CD4-positive, alpha-beta T cell (primary cell): ENCODE measurements around the gene OMA1. TPM values are rescaled to one million over a fixed set of nuclear protein-coding genes. Genes with fewer than 3 reads are reported as not detected.
A peak's percentile ranks its signal among the peaks of the same experiment; 100 is the strongest.

Experiments
- ATAC-seq: fragments of 200-7000 bp; cut with Tn5 transposase; one replicate; pipeline ENCODE4 v1.10.0; 2022; ENCODE audit warnings: mild to moderate bottlenecking; ENCODE audit not compliant: poor library complexity
- CTCF ChIA-PET: fragments of 350-600 bp; sonication (Branson Sonifier 250); formaldehyde crosslinking; loops from one replicate; lab custom pipeline; 2021; ENCODE audit warnings: antibody characterized with exemption, inconsistent platforms; lab: Charles Lee
- POLR2A ChIA-PET: fragments of 350-600 bp; sonication (Branson Sonifier 250); formaldehyde crosslinking; loops from one replicate; lab custom pipeline; 2021; ENCODE audit warnings: antibody characterized with exemption, inconsistent platforms; lab: Charles Lee
- DNase-seq, 14 experiments: peaks; one replicate each; pipeline ENCODE4 v3.0.0-alpha.2; 2013 to 2020; ENCODE audit warnings: mixed read lengths in 2 of 14
- H3K27ac ChIP-seq, 2 donors: one replicate each; pipeline versions ENCODE4 v1.5.1 to v1.7.0; 2013; ENCODE audit warnings: low read length in 2 of 2, low read depth in 1 of 2, mild to moderate bottlenecking in 1 of 2
- H3K27me3 ChIP-seq, 2 experiments: 1 replicate in 1 of 2; 2 replicates in 1 of 2; pipeline versions ENCODE4 v1.6.1 to v1.7.0; 2013; ENCODE audit warnings: low read length in 2 of 2, control low read depth in 1 of 2, mild to moderate bottlenecking in 1 of 2, moderate library complexity in 1 of 2; ENCODE audit not compliant: insufficient read depth in 2 of 2, control insufficient read depth in 1 of 2
- H3K36me3 ChIP-seq: one replicate; pipeline ENCODE4 v1.6.1; 2013; ENCODE audit warnings: low read length, control low read depth; ENCODE audit not compliant: insufficient read depth
- H3K4me1 ChIP-seq: one replicate; pipeline ENCODE4 v1.6.1; 2013; ENCODE audit warnings: low read length, control low read depth; ENCODE audit not compliant: insufficient read depth
- H3K4me3 ChIP-seq: one replicate; pipeline ENCODE4 v1.5.1; 2013; ENCODE audit warnings: mild to moderate bottlenecking, low read length, moderate library complexity
- H3K9me3 ChIP-seq, 2 experiments: 1 replicate in 1 of 2; 2 replicates in 1 of 2; pipeline versions ENCODE4 v1.6.1 to v1.7.0; 2013; ENCODE audit warnings: low read length in 2 of 2, mild to moderate bottlenecking in 2 of 2, control low read depth in 1 of 2, moderate library complexity in 1 of 2; ENCODE audit not compliant: control insufficient read depth in 1 of 2, insufficient read depth in 1 of 2
- H3K27ac Mint-ChIP-seq: one replicate; pipeline ENCODE4 v1.8.0; 2020; ENCODE audit warnings: mixed read lengths
- H3K27me3 Mint-ChIP-seq: one replicate; pipeline ENCODE4 v1.8.0; 2021; ENCODE audit warnings: mixed read lengths
- H3K36me3 Mint-ChIP-seq: one replicate; pipeline ENCODE4 v1.8.0; 2021; ENCODE audit warnings: low read depth, mixed read lengths
- H3K4me1 Mint-ChIP-seq: one replicate; pipeline ENCODE4 v1.8.0; 2021; ENCODE audit warnings: low read depth, mixed read lengths
- H3K4me3 Mint-ChIP-seq: one replicate; pipeline ENCODE4 v1.8.0; 2020; ENCODE audit warnings: mild to moderate bottlenecking, mixed read lengths
- H3K9me3 Mint-ChIP-seq: one replicate; pipeline ENCODE4 v1.8.0; 2020; ENCODE audit warnings: mixed read lengths
- intact Hi-C, 2 experiments: fragments of 100-400 bp; cut with DNase I in 1 of 2; cut with micrococcal nuclease in 1 of 2; formaldehyde crosslinking; loops; one replicate each; pipeline versions ENCODE4 v1.15.1 to v1.9.0; 2023 to 2025; cut with DNase I, micrococcal nuclease
- total RNA-seq, 174 experiments: library from RNA in 2 of 174; stranded (reverse) in 2 of 174; gene quantifications; one replicate each; pipeline ENCODE4 v1.2.3 and lab custom pipeline; 2021 to 2026
- TF ChIP-seq, protein P1 (sequence below): fragments of 200-600 bp; IDR thresholded peaks from one replicate; pipeline ENCODE4 v1.8.0; 2022; ENCODE audit warnings: antibody characterized with exemption, mild to moderate bottlenecking

The OMA1 gene
- total RNA-seq, 2 experiments from 2014 or later: 23.7 to 27.7 TPM

DNA sequence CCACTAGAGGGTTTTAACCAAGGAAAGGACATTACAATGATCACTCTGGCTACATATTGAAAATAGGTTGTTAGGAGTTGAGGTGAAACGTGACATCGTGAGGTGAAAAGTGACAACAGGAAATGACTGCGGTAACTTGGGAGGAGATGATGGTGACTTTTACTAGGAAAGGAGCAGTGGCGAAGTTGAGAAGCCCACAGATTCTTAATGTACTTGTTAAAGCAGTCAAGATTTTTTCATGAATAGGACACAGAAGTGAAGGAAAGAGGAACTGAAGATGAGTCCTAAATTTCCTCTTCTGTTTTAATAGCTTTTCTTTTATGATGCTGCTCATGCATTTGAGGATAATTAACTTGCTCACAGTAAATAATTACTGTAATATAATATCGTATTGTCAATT, 59.5 kb downstream of the OMA1 start:
- Mint-ChIP-seq H3K36me3 (peaks cover 76% of the 10 kb centered on the region), H3K27me3 (no peaks in the 10 kb centered on the region), H3K27ac (no peak overlapping the region), H3K9me3 (no peaks in the 10 kb centered on the region), H3K4me3 (no peak overlapping the region), H3K4me1 (peaks cover 9% of the 10 kb centered on the region)
- ChIA-PET POLR2A (no interaction called here), CTCF (no interaction called here)
- H3K4me3 ChIP-seq: no peak overlapping the region
- H3K27me3 ChIP-seq: no peaks in the 10 kb centered on the region
- H3K36me3 ChIP-seq: peaks cover 11% of the 10 kb centered on the region
- no peak overlapping the region for H3K27ac ChIP-seq
- ATAC-seq (no peak), DNase-seq (peak in 1 of 14 experiments; percentile 34)
- no peaks in the 10 kb centered on the region for H3K9me3 ChIP-seq
- TF ChIP-seq, protein P1, sequence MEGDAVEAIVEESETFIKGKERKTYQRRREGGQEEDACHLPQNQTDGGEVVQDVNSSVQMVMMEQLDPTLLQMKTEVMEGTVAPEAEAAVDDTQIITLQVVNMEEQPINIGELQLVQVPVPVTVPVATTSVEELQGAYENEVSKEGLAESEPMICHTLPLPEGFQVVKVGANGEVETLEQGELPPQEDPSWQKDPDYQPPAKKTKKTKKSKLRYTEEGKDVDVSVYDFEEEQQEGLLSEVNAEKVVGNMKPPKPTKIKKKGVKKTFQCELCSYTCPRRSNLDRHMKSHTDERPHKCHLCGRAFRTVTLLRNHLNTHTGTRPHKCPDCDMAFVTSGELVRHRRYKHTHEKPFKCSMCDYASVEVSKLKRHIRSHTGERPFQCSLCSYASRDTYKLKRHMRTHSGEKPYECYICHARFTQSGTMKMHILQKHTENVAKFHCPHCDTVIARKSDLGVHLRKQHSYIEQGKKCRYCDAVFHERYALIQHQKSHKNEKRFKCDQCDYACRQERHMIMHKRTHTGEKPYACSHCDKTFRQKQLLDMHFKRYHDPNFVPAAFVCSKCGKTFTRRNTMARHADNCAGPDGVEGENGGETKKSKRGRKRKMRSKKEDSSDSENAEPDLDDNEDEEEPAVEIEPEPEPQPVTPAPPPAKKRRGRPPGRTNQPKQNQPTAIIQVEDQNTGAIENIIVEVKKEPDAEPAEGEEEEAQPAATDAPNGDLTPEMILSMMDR: no peak
- intact Hi-C loops: no loop called here
- peaks cover 2% of the 10 kb centered on the region for H3K4me1 ChIP-seq

DNA sequence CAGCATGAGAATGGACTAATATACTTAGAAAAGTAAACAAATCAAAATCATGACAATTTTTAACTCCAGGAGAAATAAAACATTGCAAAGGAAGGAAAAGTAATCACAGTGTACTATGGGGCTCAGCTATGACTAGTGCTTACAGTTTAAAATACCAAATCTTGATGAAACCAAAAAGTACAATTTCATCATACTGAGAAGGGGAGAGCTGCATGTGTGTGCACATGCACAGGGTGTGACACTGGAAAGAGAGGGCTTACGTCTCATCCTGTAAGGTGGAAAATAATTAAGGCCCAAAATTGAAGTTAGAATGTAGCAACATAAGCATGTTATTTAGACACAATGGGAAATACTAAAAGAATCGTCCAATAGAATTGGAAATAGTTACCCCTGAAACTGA, 64.6 kb downstream of the OMA1 start:
- DNase-seq (no peak), ATAC-seq (no peak)
- Histone ChIP-seq H3K27ac (no peak overlapping the region), H3K9me3 (no peaks in the 10 kb centered on the region), H3K4me3 (no peak overlapping the region), H3K27me3 (no peaks in the 10 kb centered on the region), H3K4me1 (no peaks in the 10 kb centered on the region), H3K36me3 (peaks cover 21% of the 10 kb centered on the region)
- intact Hi-C loops: no loop called here
- TF ChIP-seq, protein P1: no peak
- Mint-ChIP-seq H3K36me3 (peaks cover 70% of the 10 kb centered on the region), H3K4me3 (no peak overlapping the region), H3K9me3 (no peaks in the 10 kb centered on the region), H3K27me3 (no peaks in the 10 kb centered on the region), H3K27ac (no peak overlapping the region), H3K4me1 (peaks cover 5% of the 10 kb centered on the region)
- ChIA-PET POLR2A (no interaction called here), CTCF (no interaction called here)

DNA sequence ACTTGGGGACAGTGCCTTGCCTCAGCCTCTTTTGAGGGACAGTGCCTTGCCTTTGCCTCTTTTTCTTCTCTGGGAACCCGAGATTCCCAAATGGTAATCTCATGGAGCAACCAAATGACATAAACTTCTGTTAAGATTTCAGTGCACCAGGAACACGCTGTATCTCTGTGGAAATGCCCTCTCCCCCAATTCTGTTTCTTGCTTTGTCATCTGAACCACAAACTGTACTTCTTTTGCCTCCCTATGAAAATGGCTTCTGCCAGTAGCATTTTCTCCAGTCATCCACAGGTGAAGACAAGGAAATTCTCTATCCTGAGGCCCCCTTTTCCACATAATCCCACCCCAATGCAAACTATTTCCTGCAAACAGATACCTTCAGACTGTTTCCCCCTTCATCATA, 66.3 kb downstream of the OMA1 start:
- Histone ChIP-seq H3K4me3 (no peak overlapping the region), H3K4me1 (no peaks in the 10 kb centered on the region), H3K9me3 (no peaks in the 10 kb centered on the region), H3K27ac (no peak overlapping the region), H3K36me3 (peaks cover 18% of the 10 kb centered on the region), H3K27me3 (no peaks in the 10 kb centered on the region)
- intact Hi-C loops: no loop called here
- ATAC-seq: no peak
- CTCF ChIA-PET: no interaction called here
- TF ChIP-seq, protein P1: no peak
- H3K27me3 Mint-ChIP-seq: no peaks in the 10 kb centered on the region
- H3K27ac Mint-ChIP-seq: no peak overlapping the region
- POLR2A ChIA-PET: no interaction called here
- DNase-seq: no peak
- H3K36me3 Mint-ChIP-seq: peaks cover 54% of the 10 kb centered on the region
- no peaks in the 10 kb centered on the region for H3K4me1 Mint-ChIP-seq
- H3K9me3 Mint-ChIP-seq: no peaks in the 10 kb centered on the region
- no peak overlapping the region for H3K4me3 Mint-ChIP-seq
